Activated naive CD4-positive, alpha-beta T cell treated with Interleukin-2 at 50 U/mL for 16 hours (primary cell): Measurements from ENCODE around the gene LINGO3.
"Not testable (repeated sequence)": the region's sequence is repeated elsewhere in the genome, so short reads cannot be mapped to it uniquely, and the experiment has no call there.

ENCODE experiments used
- DNase-seq: peaks from one replicate; pipeline ENCODE4 v3.0.0-alpha.2; 2020

The LINGO3 gene, protein sequence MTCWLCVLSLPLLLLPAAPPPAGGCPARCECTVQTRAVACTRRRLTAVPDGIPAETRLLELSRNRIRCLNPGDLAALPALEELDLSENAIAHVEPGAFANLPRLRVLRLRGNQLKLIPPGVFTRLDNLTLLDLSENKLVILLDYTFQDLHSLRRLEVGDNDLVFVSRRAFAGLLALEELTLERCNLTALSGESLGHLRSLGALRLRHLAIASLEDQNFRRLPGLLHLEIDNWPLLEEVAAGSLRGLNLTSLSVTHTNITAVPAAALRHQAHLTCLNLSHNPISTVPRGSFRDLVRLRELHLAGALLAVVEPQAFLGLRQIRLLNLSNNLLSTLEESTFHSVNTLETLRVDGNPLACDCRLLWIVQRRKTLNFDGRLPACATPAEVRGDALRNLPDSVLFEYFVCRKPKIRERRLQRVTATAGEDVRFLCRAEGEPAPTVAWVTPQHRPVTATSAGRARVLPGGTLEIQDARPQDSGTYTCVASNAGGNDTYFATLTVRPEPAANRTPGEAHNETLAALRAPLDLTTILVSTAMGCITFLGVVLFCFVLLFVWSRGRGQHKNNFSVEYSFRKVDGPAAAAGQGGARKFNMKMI

DNA sequence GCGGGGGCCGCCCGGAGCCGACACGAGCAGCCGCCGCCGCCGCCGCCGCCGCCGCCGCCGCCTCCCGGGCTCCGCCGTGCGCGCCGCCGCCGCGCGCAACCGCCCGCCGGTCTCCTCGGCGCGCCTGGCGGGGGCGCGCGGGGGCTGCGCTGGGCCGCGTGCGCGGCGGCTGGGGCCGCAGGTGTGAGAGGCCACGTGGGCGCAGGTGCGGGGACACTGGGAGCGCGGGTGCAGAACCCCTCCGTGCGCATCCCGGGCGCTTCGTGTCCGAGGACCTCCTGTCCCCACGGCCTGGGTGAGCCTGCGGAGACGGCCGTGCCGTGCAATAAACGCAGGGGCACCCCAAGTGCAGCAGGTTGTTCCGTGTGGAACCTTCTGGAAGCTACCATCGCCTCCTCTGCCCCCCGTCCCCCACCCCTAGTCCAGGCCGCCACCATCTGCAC, at the start of gene LINGO3:
LINGO3 (minus strand) TSS at position 41 of the 443 bp plus-strand sequence. CDS start 16,378 bp downstream, outside the sequence.
- no peak for DNase-seq

- no peak for DNase-seq
Measured at GRCh38 chr19:2356036-2356646, 48.2 kb upstream of the LINGO3 start.

DNA sequence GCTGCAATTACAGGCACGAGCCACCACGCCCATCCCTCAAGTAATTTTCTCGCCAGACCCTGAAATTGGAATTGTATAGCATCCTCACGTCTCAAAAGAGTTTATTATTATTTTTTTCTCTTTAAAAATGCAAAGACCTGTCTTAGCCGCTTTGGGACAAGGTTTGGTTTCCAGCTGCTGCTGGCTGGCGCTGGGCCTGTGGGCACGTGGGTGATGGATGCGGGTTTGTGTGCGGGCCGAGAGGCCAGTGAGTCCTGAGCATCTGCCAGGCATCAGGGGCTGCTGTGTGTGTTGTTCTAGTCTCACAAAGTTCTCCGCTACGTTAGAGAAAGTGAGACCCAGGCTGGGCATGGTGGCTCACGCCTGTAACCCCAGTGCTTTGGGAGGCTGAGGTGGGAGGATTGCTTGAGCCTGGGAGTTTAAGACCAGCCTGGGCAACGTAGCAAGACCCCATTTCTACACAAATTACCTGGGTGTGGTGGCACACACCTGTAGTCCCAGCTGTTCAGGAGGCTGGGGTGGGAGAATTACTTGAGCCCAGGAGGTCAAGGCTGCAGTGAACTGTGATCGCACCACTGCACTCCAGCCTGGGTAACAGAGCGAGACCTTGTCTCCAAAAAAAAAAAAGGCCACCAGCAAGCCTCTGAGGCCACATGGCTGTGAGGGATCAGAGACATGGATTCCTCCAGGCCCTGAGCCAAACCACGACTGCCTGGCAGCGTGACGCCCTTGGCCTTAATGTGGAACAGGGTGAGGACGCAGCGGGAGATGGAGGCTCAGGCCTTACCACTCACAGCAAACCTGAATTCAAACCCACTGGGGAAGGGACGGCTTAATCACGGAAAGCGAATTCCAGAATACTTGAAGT, 47.4 kb upstream of the LINGO3 start:
- no peak for DNase-seq

DNA sequence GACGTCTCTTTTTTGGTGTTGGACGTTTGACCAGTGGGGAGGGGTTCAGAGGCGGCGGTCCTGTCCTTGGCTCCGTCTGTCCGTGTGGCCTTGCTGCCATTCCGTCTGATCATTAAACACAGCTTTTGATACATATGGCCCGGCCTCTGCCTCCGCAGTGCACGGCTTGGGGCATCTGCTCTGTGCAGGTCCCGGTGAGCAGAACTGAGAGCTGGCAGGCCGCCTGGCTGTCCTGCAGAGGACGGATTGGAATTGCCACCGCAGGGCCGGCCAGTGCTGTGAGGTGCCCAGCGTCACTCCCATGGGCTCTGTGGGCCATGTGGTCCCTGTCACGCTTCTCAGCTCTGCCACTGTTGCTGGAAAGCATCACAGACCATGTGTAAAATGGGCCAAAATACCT, 46.7 kb upstream of the LINGO3 start:
- no peak for DNase-seq

- DNase-seq, result no peak
Measured at GRCh38 chr19:2353887-2354592, 46.1 kb upstream of the LINGO3 start.

GRCh38 chr19:2353159-2353886, 45.4 kb upstream of the LINGO3 start:
- no peak for DNase-seq

- DNase-seq, result no peak
Measured at GRCh38 chr19:2352121-2352520, 44.2 kb upstream of the LINGO3 start.

- DNase-seq, result no peak
Measured at GRCh38 chr19:2351591-2351990, 43.6 kb upstream of the LINGO3 start.

- no peak for DNase-seq
Measured at GRCh38 chr19:2350656-2351055, 42.7 kb upstream of the LINGO3 start.

DNA sequence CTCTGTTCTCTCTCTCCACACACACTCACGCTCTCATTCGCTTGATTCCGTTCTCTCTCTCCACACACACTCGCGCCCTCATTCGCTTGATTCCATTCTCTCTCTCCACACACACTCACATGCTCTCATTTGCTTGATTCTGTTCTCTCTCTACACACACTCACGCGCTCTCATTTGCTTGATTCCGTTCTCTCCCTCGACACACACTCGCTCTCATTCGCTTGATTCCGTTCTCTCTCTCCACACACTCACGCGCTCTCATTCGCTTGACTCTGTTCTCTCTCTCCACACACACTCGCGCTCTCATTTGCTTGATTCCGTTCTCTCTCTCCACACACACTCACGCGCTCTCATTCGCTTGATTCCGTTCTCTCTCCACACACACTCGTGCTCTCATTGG, 41.9 kb upstream of the LINGO3 start:
- DNase-seq, result not testable (repeated sequence)

GRCh38 chr19:2345794-2346663, 38.1 kb upstream of the LINGO3 start:
- no peak for DNase-seq

- no peak for DNase-seq
Measured at GRCh38 chr19:2345076-2345475, 37.1 kb upstream of the LINGO3 start.

DNA sequence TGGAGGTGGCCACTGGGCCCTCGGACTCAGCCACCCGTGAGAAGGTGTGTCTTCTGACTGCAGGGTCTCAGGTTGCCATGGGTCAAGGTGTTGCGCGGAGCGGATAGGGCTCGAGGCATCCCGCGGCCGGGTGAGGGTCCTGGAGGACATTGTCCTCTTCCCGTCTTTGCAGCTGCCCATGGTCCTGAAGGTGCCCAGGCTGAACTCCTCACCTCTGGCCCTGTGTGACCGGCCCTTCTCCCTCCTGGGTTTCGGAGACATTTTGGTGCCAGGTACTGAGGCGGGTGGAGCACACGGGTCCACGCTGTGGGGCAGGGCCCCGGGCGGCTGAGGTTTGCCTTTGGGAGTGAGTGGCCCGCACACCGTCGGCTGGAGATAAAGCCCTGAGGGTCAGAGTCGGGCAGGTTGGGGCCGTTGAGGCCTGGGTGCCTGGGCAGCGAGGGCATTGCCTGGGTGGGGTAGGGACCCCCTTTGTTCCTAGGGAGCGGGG, 36.5 kb upstream of the LINGO3 start:
- no peak for DNase-seq

- DNase-seq, result no peak
Measured at GRCh38 chr19:2343289-2343982, 35.5 kb upstream of the LINGO3 start.

GRCh38 chr19:2342656-2343288, 34.8 kb upstream of the LINGO3 start:
- DNase-seq, result no peak

GRCh38 chr19:2341982-2342381, 34.0 kb upstream of the LINGO3 start:
- DNase-seq, result no peak

- no peak for DNase-seq
Measured at GRCh38 chr19:2341244-2341751, 33.3 kb upstream of the LINGO3 start.

DNA sequence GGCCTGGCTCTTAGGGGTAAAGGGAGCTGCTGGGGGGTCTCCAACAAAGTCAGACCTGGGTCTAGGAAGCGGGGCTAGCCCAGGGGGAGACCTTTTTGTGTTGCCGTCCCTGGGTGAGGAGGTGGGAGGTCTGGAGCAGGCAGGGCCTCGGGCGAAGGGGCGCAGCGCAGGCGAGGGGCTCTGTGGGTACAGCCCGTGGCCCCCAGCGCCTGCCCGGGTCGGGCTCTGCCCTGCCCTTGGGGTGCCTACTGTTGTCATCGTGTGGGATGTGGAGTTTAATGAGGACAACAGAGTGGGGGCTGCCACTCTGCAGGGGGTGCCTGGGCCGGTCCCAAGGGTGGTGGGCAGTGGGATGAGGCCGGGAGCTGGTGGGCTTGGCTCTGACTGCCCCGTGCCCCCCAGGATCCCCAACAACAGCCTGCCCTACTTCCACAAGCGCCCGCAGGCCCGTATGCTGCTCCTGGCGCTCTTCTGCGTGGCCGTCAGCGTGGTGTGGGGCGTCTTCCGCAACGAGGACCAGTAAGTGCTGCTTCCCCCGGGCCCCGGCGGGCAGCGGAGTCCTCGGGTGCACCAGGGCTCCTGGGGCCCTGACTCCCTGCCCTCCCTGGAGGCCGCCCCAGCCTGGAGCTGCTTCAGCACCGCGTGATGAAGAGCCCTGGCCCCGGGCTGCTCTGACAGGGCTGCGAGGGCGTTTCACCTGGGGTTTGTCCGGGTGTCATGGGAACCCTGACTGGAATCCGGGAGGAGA, 32.7 kb upstream of the LINGO3 start:
- no peak for DNase-seq
